ENCODE measurements around the gene RPL7A. TPM values are rescaled to one million over a fixed set of nuclear protein-coding genes. Genes with fewer than 3 reads are reported as not detected.
"Not testable (repeated sequence)": the region's sequence is repeated elsewhere in the genome, so short reads cannot be mapped to it uniquely, and the experiment has no call there.

RPL7A gene
- total and polyA plus RNA-seq, 2 donors (not counting 3 experiments of a cell fraction or from before 2014, with no cell fraction given), result 2,112 to 2,329 TPM

DNA sequence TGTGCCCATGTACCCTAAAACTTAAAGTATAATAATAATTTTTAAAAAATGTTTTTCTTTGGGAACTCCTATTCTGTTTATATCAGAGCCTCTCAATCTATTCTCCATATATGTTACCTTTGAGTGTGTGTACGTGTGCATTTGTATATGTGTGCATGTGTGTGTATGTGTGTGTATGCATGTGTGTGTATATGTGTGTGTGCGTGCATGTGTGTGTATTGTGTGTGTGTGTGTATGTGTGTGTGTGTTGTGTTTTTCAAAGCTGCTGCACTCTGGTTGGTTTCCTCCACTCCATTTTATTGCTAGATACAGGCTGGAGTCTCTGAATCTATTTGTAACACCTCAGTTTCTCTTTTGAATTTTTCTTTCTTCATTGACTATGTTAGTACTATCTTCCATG, 32.0 kb upstream of the RPL7A start:
- CTCF ChIA-PET, result no interaction called here

DNA sequence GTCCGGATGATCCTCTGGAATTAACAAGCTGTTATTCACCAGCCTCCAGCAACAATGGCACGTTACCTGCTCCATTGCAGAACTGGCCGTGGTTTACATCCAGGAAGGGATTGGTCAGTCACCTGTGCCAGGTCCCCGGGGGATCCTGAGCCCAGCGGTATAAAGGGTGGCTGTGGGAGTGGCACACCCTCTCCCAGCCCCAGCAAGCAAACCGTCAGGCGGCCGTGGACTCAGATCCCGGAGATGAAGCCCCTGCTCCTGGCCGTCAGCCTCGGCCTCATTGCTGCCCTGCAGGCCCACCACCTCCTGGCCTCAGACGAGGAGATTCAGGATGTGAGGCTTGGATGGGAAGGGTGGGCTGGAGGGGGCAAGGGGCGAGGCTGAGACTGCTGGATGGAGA, 30.5 kb upstream of the RPL7A start:
- FAIRE-seq; dilution Hi-C loops (cut with MboI; ENCODE audit: extremely low pct_ligation_motif_present, low sequenced_read_pairs); POLR2A ChIA-PET; H3K79me2 ChIP-seq (ENCODE audit: control insufficient read depth, insufficient read depth, low read length); H3K36me3 ChIP-seq (ENCODE audit: control insufficient read depth in 2 of 2, extremely low read depth in 1 of 2, insufficient read depth in 2 of 2, low read length in 2 of 2); H3K4me3 ChIP-seq (replicated peaks in 1 of 3; ENCODE audit: insufficient read depth in 1 of 3, low read depth in 1 of 3, low read length in 3 of 3); H3K27ac ChIP-seq (ENCODE audit: insufficient read depth, low read depth, low read length); intact Hi-C loops (cut with micrococcal nuclease); H3K9ac ChIP-seq (replicated peaks; ENCODE audit: extremely low read depth, insufficient read depth, low read length); DNase-seq (ENCODE audit: low read depth, low spot score); H4K20me1 ChIP-seq (replicated peaks; ENCODE audit: control insufficient read depth, extremely low read depth, insufficient read depth, low read length); H3K27me3 ChIP-seq (ENCODE audit: control insufficient read depth in 2 of 2, insufficient read depth in 2 of 2, low read length in 2 of 2); H3K4me2 ChIP-seq (ENCODE audit: insufficient read depth, low read length); BruUV-seq (replicated peaks); H3K9me3 ChIP-seq (replicated peaks; ENCODE audit: control insufficient read depth, insufficient read depth, low read length); H2AFZ ChIP-seq (ENCODE audit: low read depth, low read length); CTCF ChIA-PET; H3K9me1 ChIP-seq (replicated peaks; ENCODE audit: control insufficient read depth, extremely low read depth, insufficient read depth, low read length); H3K4me1 ChIP-seq (ENCODE audit: control insufficient read depth, extremely low read depth, insufficient read depth, low read length): not testable (repeated sequence)

More for the DNA sequence above, 32.0 kb upstream of the RPL7A start:
- Histone ChIP-seq H2AFZ (ENCODE audit: low read depth, low read length) (no peak overlapping the region), H3K9me1 (replicated peaks; ENCODE audit: control insufficient read depth, extremely low read depth, insufficient read depth, low read length) (no peaks in the 10 kb centered on the region), H3K4me3 (replicated peaks in 1 of 3; ENCODE audit: insufficient read depth in 1 of 3, low read depth in 1 of 3, low read length in 3 of 3) (no peak overlapping the region), H3K9me3 (replicated peaks; ENCODE audit: control insufficient read depth, insufficient read depth, low read length) (no peaks in the 10 kb centered on the region), H3K36me3 (ENCODE audit: control insufficient read depth in 2 of 2, extremely low read depth in 1 of 2, insufficient read depth in 2 of 2, low read length in 2 of 2) (no peaks in the 10 kb centered on the region), H4K20me1 (replicated peaks; ENCODE audit: control insufficient read depth, extremely low read depth, insufficient read depth, low read length) (no peaks in the 10 kb centered on the region), H3K27ac (ENCODE audit: insufficient read depth, low read depth, low read length) (no peak overlapping the region), H3K79me2 (ENCODE audit: control insufficient read depth, insufficient read depth, low read length) (no peaks in the 10 kb centered on the region), H3K4me1 (ENCODE audit: control insufficient read depth, extremely low read depth, insufficient read depth, low read length) (no peaks in the 10 kb centered on the region), H3K4me2 (ENCODE audit: insufficient read depth, low read length) (no peak overlapping the region), H3K9ac (replicated peaks; ENCODE audit: extremely low read depth, insufficient read depth, low read length) (no peak overlapping the region), H3K27me3 (ENCODE audit: control insufficient read depth in 2 of 2, insufficient read depth in 2 of 2, low read length in 2 of 2) (no peaks in the 10 kb centered on the region)
- intact Hi-C loops (cut with micrococcal nuclease) (no loop called here), dilution Hi-C loops (cut with MboI; ENCODE audit: extremely low pct_ligation_motif_present, low sequenced_read_pairs) (no loop called here)
- no peak for DNase-seq (ENCODE audit: low read depth, low spot score)
- TF ChIP-seq MYC (IDR thresholded peaks at IDR 0.05; ENCODE audit: low read depth, low read length), result no peak
- TF ChIP-seq JUN (IDR thresholded peaks at IDR 0.05; ENCODE audit: borderline replicate concordance, insufficient read depth, insufficient read length, low read depth), result no peak
- TF ChIP-seq FOS (IDR thresholded peaks at IDR 0.05; ENCODE audit: borderline replicate concordance, insufficient read depth, low read length), result no peak
- TF ChIP-seq GATA2 (IDR thresholded peaks at IDR 0.05; ENCODE audit: insufficient read depth, insufficient read length, low read depth, low read length), result no peak
- TF ChIP-seq, protein P1, sequence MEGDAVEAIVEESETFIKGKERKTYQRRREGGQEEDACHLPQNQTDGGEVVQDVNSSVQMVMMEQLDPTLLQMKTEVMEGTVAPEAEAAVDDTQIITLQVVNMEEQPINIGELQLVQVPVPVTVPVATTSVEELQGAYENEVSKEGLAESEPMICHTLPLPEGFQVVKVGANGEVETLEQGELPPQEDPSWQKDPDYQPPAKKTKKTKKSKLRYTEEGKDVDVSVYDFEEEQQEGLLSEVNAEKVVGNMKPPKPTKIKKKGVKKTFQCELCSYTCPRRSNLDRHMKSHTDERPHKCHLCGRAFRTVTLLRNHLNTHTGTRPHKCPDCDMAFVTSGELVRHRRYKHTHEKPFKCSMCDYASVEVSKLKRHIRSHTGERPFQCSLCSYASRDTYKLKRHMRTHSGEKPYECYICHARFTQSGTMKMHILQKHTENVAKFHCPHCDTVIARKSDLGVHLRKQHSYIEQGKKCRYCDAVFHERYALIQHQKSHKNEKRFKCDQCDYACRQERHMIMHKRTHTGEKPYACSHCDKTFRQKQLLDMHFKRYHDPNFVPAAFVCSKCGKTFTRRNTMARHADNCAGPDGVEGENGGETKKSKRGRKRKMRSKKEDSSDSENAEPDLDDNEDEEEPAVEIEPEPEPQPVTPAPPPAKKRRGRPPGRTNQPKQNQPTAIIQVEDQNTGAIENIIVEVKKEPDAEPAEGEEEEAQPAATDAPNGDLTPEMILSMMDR (IDR thresholded peaks at IDR 0.05; ENCODE audit: extremely low read depth in 1 of 2, insufficient read depth in 1 of 2, low read depth in 1 of 2, low read length in 2 of 2), result no peak
- TF ChIP-seq POLR2AphosphoS5 (IDR thresholded peaks at IDR 0.05; ENCODE audit: insufficient read depth, low read depth, low read length), result no peak
- TF ChIP-seq, protein P2, sequence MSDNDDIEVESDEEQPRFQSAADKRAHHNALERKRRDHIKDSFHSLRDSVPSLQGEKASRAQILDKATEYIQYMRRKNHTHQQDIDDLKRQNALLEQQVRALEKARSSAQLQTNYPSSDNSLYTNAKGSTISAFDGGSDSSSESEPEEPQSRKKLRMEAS (IDR thresholded peaks at IDR 0.05; ENCODE audit: insufficient read depth, insufficient read length), result no peak
- no TSS peak for BruUV-seq (replicated peaks)
- POLR2A ChIA-PET, result no interaction called here
- no peak for FAIRE-seq
